Stimulated activated CD4-positive, alpha-beta T cell treated with anti-CD3 and anti-CD28 coated beads, Interleukin-4, amount 100 ng/mL, for 4 hours (primary cell): Measurements from ENCODE around the gene CDK6.
A peak's percentile ranks its signal among the peaks of the same experiment; 100 is the strongest.
"Not testable (repeated sequence)": the region's sequence is repeated elsewhere in the genome, so short reads cannot be mapped to it uniquely, and the experiment has no call there.

Source experiments
- DNase-seq, 2 experiments: peaks; one replicate each; pipeline ENCODE4 v3.0.0-alpha.2; 2020

The CDK6 gene

GRCh38 chr7:92836489-92836999 is at the start of gene CDK6:
TSS of gene CDK6 (minus strand) at chr7:92836573. CDS start at chr7:92833323, 3,250 bp downstream.
- DNase-seq: peak; percentile 65 to 67

- not testable (repeated sequence) for DNase-seq
Observed at GRCh38 chr7:92886039-92886438, 49.7 kb upstream of the CDK6 start.

GRCh38 chr7:92884218-92884617 is 47.8 kb upstream of the CDK6 start:
- no peak for DNase-seq

DNA sequence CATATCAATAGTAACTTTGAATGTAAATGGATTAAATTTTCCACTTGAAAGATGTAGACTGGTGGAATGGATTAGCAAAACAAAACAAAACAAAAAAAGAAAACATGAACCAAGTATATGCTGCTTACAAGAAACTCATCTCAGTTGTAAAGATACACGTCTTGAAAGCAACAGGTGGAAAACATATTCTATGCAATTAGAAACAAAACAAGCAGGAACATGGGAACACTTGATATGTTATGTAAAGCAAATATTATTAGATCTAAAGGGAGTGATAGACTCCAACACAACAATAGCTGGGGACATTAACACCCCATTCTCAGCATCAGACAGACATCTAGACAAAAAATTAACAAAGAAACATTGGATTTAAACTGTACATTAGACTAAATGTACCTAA is 46.4 kb upstream of the CDK6 start:
- DNase-seq: no peak

DNA sequence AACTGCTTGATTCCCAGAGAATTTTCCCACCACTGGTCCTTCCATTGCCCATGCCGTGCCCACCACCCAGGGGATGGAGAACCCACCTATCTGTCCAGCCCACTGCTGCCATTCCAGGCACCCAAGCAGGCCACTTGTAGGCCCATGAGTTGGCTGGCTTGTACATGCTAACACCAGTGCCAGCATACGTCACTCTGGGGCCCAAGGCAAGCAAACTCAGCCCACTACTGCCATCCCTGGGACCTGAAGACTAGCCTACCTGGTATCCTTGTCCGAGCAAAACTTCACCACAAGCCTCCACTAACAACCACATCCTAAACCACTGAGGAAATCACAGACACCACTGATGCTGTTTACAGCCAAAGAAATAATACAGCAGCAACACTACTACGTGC is 44.7 kb upstream of the CDK6 start:
- DNase-seq: no peak

DNA sequence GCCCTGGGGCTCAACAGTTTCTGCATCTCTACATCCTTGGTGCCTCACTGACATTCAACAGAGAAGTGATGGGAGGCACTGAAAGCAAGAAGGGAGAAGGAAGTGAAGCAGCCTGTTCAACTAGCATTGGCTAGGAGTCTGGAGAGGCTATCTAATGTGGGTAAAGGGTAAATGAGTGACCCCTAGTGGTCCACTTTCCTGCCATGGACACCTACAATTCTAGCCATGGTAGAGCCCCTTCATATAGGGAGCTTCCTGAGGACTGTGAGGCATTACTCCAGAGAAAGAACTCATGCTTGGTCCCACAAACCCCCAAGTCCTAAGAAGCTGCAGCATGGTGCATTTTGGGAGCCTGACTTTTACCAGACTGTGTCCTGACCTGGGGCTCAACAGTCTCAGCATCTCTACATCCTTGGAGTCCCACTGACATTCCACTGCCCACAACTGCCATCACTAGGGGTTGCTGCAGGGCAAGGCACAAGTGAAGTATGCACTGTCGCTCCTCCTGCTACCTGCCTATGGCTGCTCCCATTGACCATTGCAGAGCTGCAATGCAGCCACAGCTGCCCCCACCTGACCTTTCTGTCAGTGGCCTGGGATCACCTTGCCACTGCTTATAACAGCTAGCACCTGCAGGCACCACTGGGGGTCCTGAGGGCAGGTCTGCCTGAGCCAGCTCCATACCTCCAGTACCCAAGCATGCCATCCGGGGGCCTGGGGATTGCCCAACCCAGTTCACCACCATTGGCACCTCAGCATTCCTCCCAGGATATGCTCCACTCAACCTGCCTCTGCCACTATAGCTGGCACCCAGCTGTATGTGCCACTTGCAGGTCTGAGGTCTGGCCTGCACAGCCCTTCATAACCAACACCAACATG is 44.1 kb upstream of the CDK6 start:
- no peak for DNase-seq

GRCh38 chr7:92877367-92877766 is 41.0 kb upstream of the CDK6 start:
- DNase-seq: no peak

- DNase-seq: no peak
Observed at GRCh38 chr7:92876836-92877235, 40.5 kb upstream of the CDK6 start.

DNA sequence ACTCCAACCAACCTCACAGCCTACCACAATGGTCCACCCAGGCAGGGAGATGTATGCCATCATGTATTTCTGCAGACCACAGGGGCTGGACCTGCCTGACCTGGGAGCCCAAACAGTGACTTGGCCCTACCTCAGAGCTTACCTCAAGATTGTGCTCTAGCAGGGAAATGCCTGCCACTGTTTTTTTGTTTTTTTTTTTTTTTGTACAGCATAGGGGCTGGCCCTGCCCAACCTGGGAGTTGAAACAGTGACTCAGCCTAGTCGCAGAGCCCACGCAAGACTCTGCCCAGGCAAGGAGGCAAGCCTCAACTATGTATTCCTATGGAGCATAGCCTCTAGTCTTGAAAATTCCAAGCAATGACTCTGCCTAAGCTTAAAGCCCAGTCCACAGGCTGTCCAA is 39.3 kb upstream of the CDK6 start:
- DNase-seq: no peak

DNA sequence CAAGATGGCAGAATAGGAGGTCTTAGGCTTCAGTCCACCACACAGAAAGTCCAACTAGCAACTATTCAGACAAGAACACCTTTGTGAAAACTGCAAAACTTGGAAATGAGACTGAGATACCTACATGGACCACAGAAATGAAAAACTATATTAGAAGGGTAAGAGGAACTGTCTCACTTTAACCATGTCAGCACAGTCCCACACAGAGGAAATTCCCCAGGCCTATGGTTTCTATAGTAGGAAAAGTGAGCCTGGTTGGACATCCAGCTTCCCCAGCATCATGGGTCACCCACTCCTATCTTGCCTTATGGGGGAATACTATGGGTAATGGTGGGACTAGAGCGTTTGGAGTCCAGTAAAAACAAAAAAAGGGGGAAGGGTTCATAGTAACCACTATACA is 38.8 kb upstream of the CDK6 start:
- DNase-seq: no peak

DNA sequence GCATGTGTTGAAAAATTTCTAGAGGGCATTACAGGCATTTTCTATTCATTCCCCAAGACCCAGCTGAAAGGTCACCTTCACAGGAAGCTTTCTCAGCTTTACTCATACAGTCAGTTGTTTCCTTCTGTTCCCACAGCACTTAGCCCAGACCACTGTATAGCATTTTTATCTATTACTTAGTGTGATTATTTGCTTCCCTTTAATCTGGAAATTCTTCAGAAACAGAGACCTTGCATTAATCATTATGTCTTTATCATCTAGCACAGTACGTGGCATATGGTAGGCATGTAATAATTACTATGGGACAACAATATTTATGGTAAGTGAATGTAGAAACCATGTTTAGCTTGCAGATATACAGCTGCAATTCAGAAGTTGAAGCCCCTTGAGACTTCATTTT is 38.2 kb upstream of the CDK6 start:
- no peak for DNase-seq

DNA sequence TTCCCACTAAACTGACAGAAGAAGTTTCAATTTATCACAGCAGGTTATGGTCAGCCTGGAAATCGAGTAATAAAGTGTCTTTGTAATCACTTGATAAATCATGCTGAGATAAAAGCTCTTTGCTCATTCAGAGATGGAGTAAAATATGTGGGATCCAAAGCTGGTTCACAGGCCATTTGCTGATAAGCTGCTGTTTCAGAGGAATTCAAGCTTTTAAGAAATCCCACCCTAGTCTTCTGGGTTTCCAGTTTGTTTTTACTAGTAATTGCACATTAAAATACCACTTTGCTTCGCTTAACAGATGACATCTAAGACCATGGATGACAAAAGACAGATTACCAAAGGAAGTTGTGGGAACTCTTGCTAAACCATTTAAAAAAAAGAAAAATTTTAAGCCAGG is 37.4 kb upstream of the CDK6 start:
- DNase-seq: no peak

DNA sequence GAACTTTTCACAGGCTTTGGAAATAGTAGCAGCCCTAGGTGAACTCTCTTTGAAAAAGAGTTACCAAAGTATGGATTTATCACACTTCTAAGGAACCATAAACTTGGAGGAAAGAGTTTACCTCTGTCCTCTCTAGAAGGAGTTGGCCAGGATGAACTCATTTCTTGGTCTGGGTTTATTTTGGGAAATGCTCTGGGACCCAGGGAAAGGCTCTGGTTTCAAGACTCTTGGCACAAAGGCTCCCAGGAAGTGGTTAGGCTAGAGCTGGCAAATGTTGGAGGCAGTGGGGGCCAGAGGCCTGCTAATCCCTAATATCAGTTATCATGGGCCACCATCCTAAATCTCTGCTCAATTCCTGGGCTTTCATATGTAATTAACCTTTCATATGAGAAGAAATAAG is 36.3 kb upstream of the CDK6 start:
- no peak for DNase-seq

DNA sequence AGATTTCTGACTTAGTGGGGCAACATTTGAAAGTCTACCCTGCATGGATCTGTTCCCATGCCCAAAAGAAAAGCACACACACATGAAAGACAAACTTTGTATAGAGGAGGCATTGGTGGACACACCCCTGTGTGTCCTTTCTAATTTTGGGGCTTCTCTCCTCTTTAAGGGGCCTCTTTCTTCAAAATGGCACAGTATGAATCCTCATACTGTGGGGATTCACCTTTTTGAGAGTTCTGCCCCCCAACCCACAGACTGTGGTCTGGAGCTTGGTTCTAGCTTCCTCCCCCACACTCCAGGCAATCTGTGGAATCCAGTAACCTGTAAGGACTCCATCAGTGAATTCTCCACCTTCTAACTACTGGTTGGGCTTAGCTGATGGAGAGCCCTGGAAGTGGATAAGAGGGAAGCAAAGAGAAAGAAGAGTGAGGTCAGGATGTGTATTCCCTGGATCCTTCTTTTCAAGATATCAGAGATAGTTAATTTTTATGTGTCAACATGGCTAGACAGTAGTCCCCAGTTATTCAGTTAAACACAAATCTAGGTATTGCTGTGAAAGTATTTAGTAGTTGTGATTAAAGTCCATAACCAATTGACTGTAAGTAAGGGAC is 32.4 kb upstream of the CDK6 start:
- DNase-seq: no peak

GRCh38 chr7:92864169-92864568 is 27.8 kb upstream of the CDK6 start:
- peak; percentile 9 to 15 for DNase-seq

GRCh38 chr7:92856436-92856835 is 20.1 kb upstream of the CDK6 start:
- no peak for DNase-seq

GRCh38 chr7:92854501-92855238 is 18.3 kb upstream of the CDK6 start:
- no peak for DNase-seq

DNA sequence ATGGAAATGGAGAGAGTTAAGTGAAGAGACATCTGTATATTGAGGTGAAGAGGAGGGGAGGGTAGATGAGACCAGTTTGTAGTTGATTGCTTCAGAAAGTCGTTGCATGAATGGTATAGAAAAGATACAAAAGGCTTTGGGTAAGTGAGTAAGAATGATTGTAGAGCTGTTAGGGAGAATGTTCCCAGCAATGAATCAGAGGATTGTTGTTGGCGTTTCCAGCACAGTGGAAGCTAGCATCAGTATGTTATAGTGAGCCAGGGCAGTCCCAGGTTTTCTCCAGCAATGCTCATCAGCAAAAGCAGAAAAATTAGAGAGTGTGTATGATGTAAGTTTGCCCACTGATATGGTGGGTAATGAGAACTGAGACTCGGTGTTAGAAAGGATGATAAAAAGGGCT is 15.4 kb upstream of the CDK6 start:
- no peak for DNase-seq

GRCh38 chr7:92850516-92850915 is 14.1 kb upstream of the CDK6 start:
- no peak for DNase-seq

DNA sequence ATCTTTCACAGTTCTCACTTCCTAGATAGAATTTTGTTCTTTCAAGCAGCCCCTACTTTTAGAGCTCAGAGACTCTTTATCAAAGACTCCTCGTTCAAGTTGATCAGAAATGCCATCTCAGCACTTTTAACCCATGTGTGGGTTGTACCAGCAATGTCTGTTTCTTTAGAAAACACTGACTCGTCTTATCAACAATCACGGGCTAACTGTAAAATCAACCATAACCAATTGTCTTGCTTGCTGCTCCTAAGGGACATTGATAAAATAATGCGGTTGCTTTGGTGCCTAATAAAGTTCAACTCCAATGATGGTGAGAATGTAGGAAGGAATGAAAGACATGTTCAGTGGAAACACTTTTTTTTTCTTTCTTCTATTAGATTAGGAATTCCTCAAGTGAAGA is 12.9 kb upstream of the CDK6 start:
- no peak for DNase-seq

DNA sequence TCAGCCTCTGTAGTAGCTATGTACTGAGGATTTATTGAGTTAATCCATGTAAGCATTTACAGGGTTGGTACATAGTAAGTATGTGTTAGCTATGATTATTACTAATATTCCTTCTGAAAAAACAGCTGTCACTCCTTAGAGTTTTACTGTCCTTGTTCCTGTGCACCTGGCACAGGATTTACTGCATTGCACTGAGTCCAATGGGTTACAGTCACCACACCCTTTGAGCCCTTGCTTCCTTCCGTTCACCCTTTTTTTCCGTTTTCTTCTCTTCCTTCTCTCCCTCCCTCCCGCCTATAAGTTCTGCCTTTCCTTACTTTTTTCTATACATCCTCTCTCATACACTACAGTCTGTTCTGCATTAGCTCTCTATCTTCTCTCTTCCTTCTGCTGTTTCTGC is 12.5 kb upstream of the CDK6 start:
- no peak for DNase-seq

- no peak for DNase-seq
Observed at GRCh38 chr7:92848441-92848840, 12.1 kb upstream of the CDK6 start.

GRCh38 chr7:92847305-92847704 is 10.9 kb upstream of the CDK6 start:
- no peak for DNase-seq

GRCh38 chr7:92845736-92846135 is 9.4 kb upstream of the CDK6 start:
- no peak for DNase-seq
